Measurements from ENCODE around the gene PTPRT. TPM values are rescaled to one million over a fixed set of nuclear protein-coding genes. Genes with fewer than 3 reads are reported as not detected.

Gene PTPRT
- total and polyA plus RNA-seq, 2 of the 4 experiments (the other 2 are of a cell fraction): not detected

- no TSS peak for BruUV-seq (replicated peaks)
- Histone ChIP-seq H3K27me3 (ENCODE audit: control insufficient read depth, insufficient read depth, low read length) (no peaks in the 10 kb centered on the region), H2BK120ac (ENCODE audit: low read depth, low read length) (no peak overlapping the region), H3K4me3 (ENCODE audit: insufficient read depth, low read depth, low read length) (no peak overlapping the region), H2AK9ac (replicated peaks; ENCODE audit: low read depth, low read length, poor library complexity) (no peak overlapping the region), H2AK5ac (ENCODE audit: low read depth, low read length) (no peak overlapping the region), H3K27ac (ENCODE audit: insufficient read depth, low read length) (no peak overlapping the region), H2BK5ac (ENCODE audit: low read depth, low read length, poor library complexity, severe bottlenecking) (no peak overlapping the region), H3K9me3 (ENCODE audit: control insufficient read depth, insufficient read depth, low read length) (peaks cover 24% of the 10 kb centered on the region), H3K36me3 (ENCODE audit: control insufficient read depth, insufficient read depth, low read length) (no peaks in the 10 kb centered on the region), H4K8ac (ENCODE audit: low read depth in 2 of 2, low read length in 2 of 2) (no peak overlapping the region), H3K23ac (ENCODE audit: low read depth, low read length) (no peak overlapping the region), H3K4me1 (ENCODE audit: control insufficient read depth, insufficient read depth, low read length) (no peaks in the 10 kb centered on the region), H4K20me1 (ENCODE audit: insufficient read depth, low read length) (no peaks in the 10 kb centered on the region), H3K4ac (ENCODE audit: low read depth, low read length) (no peak overlapping the region), H2AFZ (replicated peaks; ENCODE audit: low read length, poor library complexity) (no peak overlapping the region), H3K18ac (ENCODE audit: low read depth, low read length) (no peak overlapping the region), H2BK20ac (ENCODE audit: low read depth, low read length) (no peak overlapping the region), H3K79me1 (ENCODE audit: low read depth in 1 of 2, low read length in 2 of 2) (no peaks in the 10 kb centered on the region), H3K4me2 (ENCODE audit: low read depth, low read length) (no peak overlapping the region), H3K14ac (replicated peaks; ENCODE audit: low read depth, low read length) (no peak overlapping the region), H4K91ac (ENCODE audit: insufficient read depth, low read depth, low read length) (no peak overlapping the region), H3K9me1 (ENCODE audit: insufficient read depth, low read length) (no peaks in the 10 kb centered on the region), H2BK15ac (ENCODE audit: low read depth, low read length) (no peak overlapping the region), H4K5ac (ENCODE audit: low read depth, low read length) (no peak overlapping the region), H3K56ac (ENCODE audit: extremely low read depth, insufficient read depth, low read length) (no peak overlapping the region), H3K9ac (ENCODE audit: low read depth, low read length) (no peak overlapping the region)
- dilution Hi-C loops (cut with HindIII; ENCODE audit: low sequenced_read_pairs, unreplicated experiment) (no loop called here), in situ Hi-C loops (cut with MboI; ENCODE audit: low sequenced_read_pairs) (no loop called here), intact Hi-C loops (cut with micrococcal nuclease) (no loop called here)
- no peak for ATAC-seq (ENCODE audit: low read depth)
- no peak for DNase-seq
- TF ChIP-seq CTCF (conservative IDR thresholded peaks at IDR 0.05; ENCODE audit: low read depth, low read length): no peak
- no CpG with 5 or more reads among the region's 3 CpGs for WGBS, 2 experiments (ENCODE audit: extremely low coverage in 2 of 2, insufficient read length in 1 of 2)
- POLR2A ChIA-PET (ENCODE audit: unreplicated experiment): no interaction called here
- CTCF ChIA-PET: no interaction called here
Measured at GRCh38 chr20:43011491-43011890, 178.2 kb downstream of the PTPRT start.

Data from IMR-90 (cell line).